Measurements from ENCODE around the gene DUSP8. TPM values are rescaled to one million over a fixed set of nuclear protein-coding genes. Genes with fewer than 3 reads are reported as not detected.

The DUSP8 gene
- total and polyA plus RNA-seq, 2 donors (not counting 1 experiment from before 2014, with no cell fraction given) = 4.3 to 7.2 TPM

DNA sequence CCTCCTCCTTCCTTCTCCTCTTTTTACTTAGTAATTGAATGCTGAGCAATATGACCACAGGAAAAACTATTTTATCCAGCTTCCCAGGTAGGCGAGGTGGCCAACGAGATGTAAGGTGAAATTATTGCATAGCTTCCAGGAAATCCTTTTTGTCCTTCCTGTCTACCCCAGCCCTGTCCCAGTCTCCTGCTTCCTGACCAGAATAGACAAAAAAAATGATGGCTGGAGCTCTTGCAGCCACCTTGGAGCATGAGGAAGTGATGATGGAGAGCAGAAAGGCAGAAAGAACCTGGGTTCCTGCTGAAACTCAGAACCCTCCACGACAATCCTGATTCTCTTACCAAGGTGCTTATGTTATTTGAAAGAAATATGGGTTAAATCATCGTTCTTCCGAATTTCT, 33.9 kb downstream of the DUSP8 start:
- no peak overlapping the region for H3K9ac ChIP-seq (ENCODE audit: low read length)
- WGBS (ENCODE audit: insufficient coverage) = 100% methylated on average over 1 of the region's 5 CpGs
- intact Hi-C loops (cut with micrococcal nuclease) = loop anchor here (2.0 kb wide), 1 partner anchor 37 kb away; no protein-coding TSS in a partner anchor
- H3K27me3 Mint-ChIP-seq = peaks cover 17% of the 10 kb centered on the region
- no peak overlapping the region for H3K27ac Mint-ChIP-seq
- no peak for DNase-seq
- TF ChIP-seq, protein P1, sequence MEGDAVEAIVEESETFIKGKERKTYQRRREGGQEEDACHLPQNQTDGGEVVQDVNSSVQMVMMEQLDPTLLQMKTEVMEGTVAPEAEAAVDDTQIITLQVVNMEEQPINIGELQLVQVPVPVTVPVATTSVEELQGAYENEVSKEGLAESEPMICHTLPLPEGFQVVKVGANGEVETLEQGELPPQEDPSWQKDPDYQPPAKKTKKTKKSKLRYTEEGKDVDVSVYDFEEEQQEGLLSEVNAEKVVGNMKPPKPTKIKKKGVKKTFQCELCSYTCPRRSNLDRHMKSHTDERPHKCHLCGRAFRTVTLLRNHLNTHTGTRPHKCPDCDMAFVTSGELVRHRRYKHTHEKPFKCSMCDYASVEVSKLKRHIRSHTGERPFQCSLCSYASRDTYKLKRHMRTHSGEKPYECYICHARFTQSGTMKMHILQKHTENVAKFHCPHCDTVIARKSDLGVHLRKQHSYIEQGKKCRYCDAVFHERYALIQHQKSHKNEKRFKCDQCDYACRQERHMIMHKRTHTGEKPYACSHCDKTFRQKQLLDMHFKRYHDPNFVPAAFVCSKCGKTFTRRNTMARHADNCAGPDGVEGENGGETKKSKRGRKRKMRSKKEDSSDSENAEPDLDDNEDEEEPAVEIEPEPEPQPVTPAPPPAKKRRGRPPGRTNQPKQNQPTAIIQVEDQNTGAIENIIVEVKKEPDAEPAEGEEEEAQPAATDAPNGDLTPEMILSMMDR (IDR thresholded peaks at IDR 0.05) = no peak
- TF ChIP-seq EZH2 (IDR thresholded peaks at IDR 0.05; ENCODE audit: borderline replicate concordance, insufficient read depth, low read depth, low read length, poor library complexity, severe bottlenecking) = no peak
- H2AFZ ChIP-seq (ENCODE audit: insufficient read depth, low read depth, low read length, poor library complexity, severe bottlenecking) = no peak overlapping the region
- H3K9me3 ChIP-seq (ENCODE audit: control extremely low read depth in 1 of 3, control insufficient read depth in 2 of 3, insufficient read depth in 1 of 3, low read length in 2 of 3) = no peaks in the 10 kb centered on the region
- peaks cover 44% of the 10 kb centered on the region for H3K79me2 ChIP-seq (ENCODE audit: control insufficient read depth, insufficient read depth, low read length)
- no peak overlapping the region for H3K4me3 Mint-ChIP-seq
- H3K27ac ChIP-seq (ENCODE audit: low read length in 2 of 2) = no peak overlapping the region
- CTCF ChIA-PET = interaction anchor here (0.9 to 2.1 kb wide), 4 partner anchors 8 to 115 kb away, joined by 3 to 9 read pairs (median 4); no protein-coding TSS in a partner anchor
- no peaks in the 10 kb centered on the region for H3K4me1 ChIP-seq (ENCODE audit: control insufficient read depth in 2 of 2, insufficient read depth in 2 of 2, low read length in 2 of 2)
- peaks cover 40% of the 10 kb centered on the region for H4K20me1 ChIP-seq (ENCODE audit: control insufficient read depth, insufficient read depth, low read length, poor library complexity, severe bottlenecking)
- H3K9me3 Mint-ChIP-seq (ENCODE audit: insufficient read depth) = no peaks in the 10 kb centered on the region
- H3K4me3 ChIP-seq (ENCODE audit: control extremely low read depth in 1 of 5, extremely low read depth in 1 of 5, insufficient read depth in 1 of 5, low read depth in 2 of 5, low read length in 4 of 5) = no peak overlapping the region
- ATAC-seq (ENCODE audit: low read depth) = no peak
- H3K4me2 ChIP-seq (replicated peaks; ENCODE audit: low read depth, low read length, poor library complexity, severe bottlenecking) = no peak overlapping the region
- peaks cover 8% of the 10 kb centered on the region for H3K4me1 Mint-ChIP-seq
- H3K36me3 ChIP-seq (replicated peaks in 1 of 2; ENCODE audit: control extremely low read depth in 1 of 2, control insufficient read depth in 1 of 2, extremely low read depth in 1 of 2, insufficient read depth in 2 of 2, low read length in 1 of 2) = peaks cover 0 to 20% of the 10 kb centered on the region in 2 experiments
- POLR2A ChIA-PET = interaction anchor here (0.7 kb wide), 1 partner anchor 8 kb away, joined by 3 read pairs; no protein-coding TSS in a partner anchor
- H3K27me3 ChIP-seq (replicated peaks in 1 of 4; ENCODE audit: control extremely low read depth in 1 of 4, control insufficient read depth in 3 of 4, insufficient read depth in 4 of 4, low read length in 3 of 4) = peaks cover 0 to 18% (median 4%) of the 10 kb centered on the region in 4 experiments

DNA sequence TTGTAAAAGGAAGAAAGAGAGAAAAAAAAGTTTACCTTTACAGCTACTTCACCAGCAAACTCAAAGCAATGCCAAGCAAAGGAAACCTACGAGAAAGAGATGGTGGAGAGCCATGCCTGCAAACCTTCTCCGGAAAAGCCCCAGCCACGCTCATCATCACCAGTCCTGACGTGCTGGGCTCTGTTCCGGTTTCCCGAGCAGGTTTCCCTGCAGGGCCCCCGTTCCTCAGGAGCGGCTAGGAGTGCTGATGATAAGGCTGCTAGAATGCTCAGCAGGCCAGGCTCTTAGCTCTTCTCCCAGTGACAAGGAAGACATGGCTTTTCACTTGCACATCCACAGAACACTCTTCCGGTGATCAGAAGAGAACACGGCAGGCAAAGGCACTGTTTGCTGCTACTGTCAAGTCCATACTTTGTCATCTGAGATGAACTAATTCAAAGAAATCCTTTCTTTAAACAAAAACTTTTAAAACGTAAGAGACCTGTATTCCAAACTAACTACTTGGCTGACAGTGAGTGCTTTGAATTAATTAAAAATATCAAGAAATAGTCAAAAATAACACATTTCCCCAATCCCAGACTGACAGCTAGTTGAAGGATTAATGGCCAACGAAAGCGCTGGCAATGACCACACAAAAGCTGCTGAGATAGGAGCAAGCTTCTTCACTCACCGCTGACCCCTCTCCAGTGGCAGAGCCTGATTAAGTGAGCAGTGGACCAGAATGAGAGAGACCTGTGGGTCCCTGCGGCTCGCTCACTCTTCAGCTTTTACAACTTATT, 35.8 kb downstream of the DUSP8 start:
- H3K79me2 ChIP-seq (ENCODE audit: control insufficient read depth, insufficient read depth, low read length) = peaks cover 63% of the 10 kb centered on the region
- H3K9me3 ChIP-seq (ENCODE audit: control extremely low read depth in 1 of 3, control insufficient read depth in 2 of 3, insufficient read depth in 1 of 3, low read length in 2 of 3) = no peaks in the 10 kb centered on the region
- TF ChIP-seq, protein P1 (IDR thresholded peaks at IDR 0.05) = no peak
- TF ChIP-seq EZH2 (IDR thresholded peaks at IDR 0.05; ENCODE audit: borderline replicate concordance, insufficient read depth, low read depth, low read length, poor library complexity, severe bottlenecking) = no peak
- no peak overlapping the region for H3K9ac ChIP-seq (ENCODE audit: low read length)
- H4K20me1 ChIP-seq (ENCODE audit: control insufficient read depth, insufficient read depth, low read length, poor library complexity, severe bottlenecking) = peaks cover 59% of the 10 kb centered on the region
- ChIA-PET CTCF (interaction anchor here (0.7 to 2.0 kb wide), 2 partner anchors 21 to 38 kb away, joined by 3 to 8 read pairs; no protein-coding TSS in a partner anchor), POLR2A (no interaction called here)
- no peak overlapping the region for H2AFZ ChIP-seq (ENCODE audit: insufficient read depth, low read depth, low read length, poor library complexity, severe bottlenecking)
- no peak overlapping the region for H3K27ac ChIP-seq (ENCODE audit: low read length in 2 of 2)
- no peak overlapping the region for H3K4me3 Mint-ChIP-seq
- no peaks in the 10 kb centered on the region for H3K4me1 ChIP-seq (ENCODE audit: control insufficient read depth in 2 of 2, insufficient read depth in 2 of 2, low read length in 2 of 2)
- no peak for ATAC-seq (ENCODE audit: low read depth)
- peaks cover 17% of the 10 kb centered on the region for H3K27me3 Mint-ChIP-seq
- H3K4me3 ChIP-seq (ENCODE audit: control extremely low read depth in 1 of 5, extremely low read depth in 1 of 5, insufficient read depth in 1 of 5, low read depth in 2 of 5, low read length in 4 of 5) = no peak overlapping the region
- no peak overlapping the region for H3K27ac Mint-ChIP-seq
- WGBS (ENCODE audit: insufficient coverage) = 99% methylated on average over 10 of the region's 16 CpGs
- no peaks in the 10 kb centered on the region for H3K9me3 Mint-ChIP-seq (ENCODE audit: insufficient read depth)
- no peak overlapping the region for H3K4me2 ChIP-seq (replicated peaks; ENCODE audit: low read depth, low read length, poor library complexity, severe bottlenecking)
- H3K36me3 ChIP-seq (replicated peaks in 1 of 2; ENCODE audit: control extremely low read depth in 1 of 2, control insufficient read depth in 1 of 2, extremely low read depth in 1 of 2, insufficient read depth in 2 of 2, low read length in 1 of 2) = peaks cover 0 to 35% of the 10 kb centered on the region in 2 experiments
- intact Hi-C loops (cut with micrococcal nuclease) = no loop called here
- peaks cover 15% of the 10 kb centered on the region for H3K4me1 Mint-ChIP-seq
- no peak for DNase-seq
- peaks cover 0 to 10% (median 4%) of the 10 kb centered on the region in 4 experiments for H3K27me3 ChIP-seq (replicated peaks in 1 of 4; ENCODE audit: control extremely low read depth in 1 of 4, control insufficient read depth in 3 of 4, insufficient read depth in 4 of 4, low read length in 3 of 4)

All from B cell (primary cell).